Fibroblast of lung (primary cell): ENCODE results near the gene ENPP6. TPM values are rescaled to one million over a fixed set of nuclear protein-coding genes. Genes with fewer than 3 reads are reported as not detected.
"Not testable (repeated sequence)": the region's sequence is repeated elsewhere in the genome, so short reads cannot be mapped to it uniquely, and the experiment has no call there.

Source experiments
- DNase-seq, 2 donors: peaks; one replicate each; pipeline versions ENCODE4 v3.0.0 to v3.0.0-alpha.2; 2010; ENCODE audit warnings: low read depth in 2 of 2
- H2AFZ ChIP-seq: 2 replicates; pipeline ENCODE4 v1.5.1; 2012; ENCODE audit warnings: low read length, control low read depth, inconsistent platforms
- H3K27ac ChIP-seq: 2 replicates; pipeline ENCODE4 v1.5.1; 2011; ENCODE audit warnings: low read length, control low read depth; ENCODE audit not compliant: insufficient read depth
- H3K27me3 ChIP-seq: 2 replicates; pipeline ENCODE4 v1.5.1; 2011; ENCODE audit warnings: mild to moderate bottlenecking, low read length; ENCODE audit not compliant: control insufficient read depth, insufficient read depth
- H3K36me3 ChIP-seq: 2 replicates; pipeline ENCODE4 v1.5.1; 2011; ENCODE audit warnings: low read length; ENCODE audit not compliant: control insufficient read depth, insufficient read depth
- H3K4me1 ChIP-seq: 2 replicates; pipeline ENCODE4 v1.5.1; 2011; ENCODE audit warnings: low read length; ENCODE audit not compliant: control insufficient read depth, insufficient read depth; ENCODE audit errors: extremely low read depth
- H3K4me2 ChIP-seq: 2 replicates; pipeline ENCODE4 v1.5.1; 2011; ENCODE audit warnings: low read length, control low read depth; ENCODE audit not compliant: insufficient read depth; ENCODE audit errors: extremely low read depth
- H3K4me3 ChIP-seq, 4 experiments: fragments of 200-600 bp in 1 of 4; sonication (generic) in 1 of 4; replicated peaks in 1 of 4; 2 replicates each; pipeline ENCODE4 v1.5.1; 2011 to 2016; ENCODE audit warnings: low read length in 4 of 4, low read depth in 3 of 4, mild to moderate bottlenecking in 3 of 4, control low read depth in 2 of 4, inconsistent platforms in 1 of 4, mixed read lengths in 1 of 4; ENCODE audit not compliant: insufficient read depth in 1 of 4; ENCODE audit errors: control extremely low read depth in 1 of 4
- H3K79me2 ChIP-seq: 2 replicates; pipeline ENCODE4 v1.5.1; 2012; ENCODE audit warnings: mild to moderate bottlenecking, low read length, inconsistent platforms; ENCODE audit not compliant: control insufficient read depth, insufficient read depth
- H3K9ac ChIP-seq: 2 replicates; pipeline ENCODE4 v1.5.1; 2011; ENCODE audit warnings: mild to moderate bottlenecking, low read length, control low read depth; ENCODE audit not compliant: insufficient read depth
- H3K9me3 ChIP-seq: 2 replicates; pipeline ENCODE4 v1.5.1; 2012; ENCODE audit warnings: low read depth, low read length; ENCODE audit not compliant: control insufficient read depth, insufficient read depth
- H4K20me1 ChIP-seq: 2 replicates; pipeline ENCODE4 v1.5.1; 2011; ENCODE audit warnings: low read length; ENCODE audit not compliant: control insufficient read depth, insufficient read depth; ENCODE audit errors: extremely low read depth
- CTCF ChIP-seq, 2 donors: IDR thresholded peaks in 1 of 2; conservative IDR thresholded peaks in 1 of 2; 1 replicate in 1 of 2; 2 replicates in 1 of 2; pipeline ENCODE4 v1.5.1; 2011 to 2012; ENCODE audit warnings: low read length in 2 of 2, control low read depth in 1 of 2, inconsistent platforms in 1 of 2, low read depth in 1 of 2, mild to moderate bottlenecking in 1 of 2
- EZH2 ChIP-seq: IDR thresholded peaks from 2 replicates; pipeline ENCODE4 v1.5.1; 2012; ENCODE audit warnings: low read length, control low read depth, mild to moderate bottlenecking; ENCODE audit errors: missing control alignments
- polyA plus RNA-seq, 2 donors: library from polyadenylated mRNA; depleted of rRNA in 1 of 2; stranded (reverse) in 1 of 2; unstranded in 1 of 2; fragments of >200 nt; gene quantifications; 2 replicates each; pipeline ENCODE4 v1.2.1, GENCODE V29; 2011 to 2012; ENCODE audit warnings: missing spikeins in 1 of 2
- total RNA-seq: library from RNA; depleted of rRNA; stranded (reverse); fragments of >200 nt; gene quantifications from 2 replicates; pipeline ENCODE4 v1.2.1, GENCODE V29; 2014

The ENPP6 gene
- total and polyA plus RNA-seq, 2 donors (not counting 1 experiment from before 2014, with no cell fraction given), result 0.17 to 0.33 TPM

GRCh38 chr4:184145596-184145995, 72.1 kb downstream of the ENPP6 start:
- H2AFZ ChIP-seq, result no peak overlapping the region
- H3K4me3 ChIP-seq, result no peak overlapping the region
- H4K20me1 ChIP-seq, result no peaks in the 10 kb centered on the region
- no peaks in the 10 kb centered on the region for H3K9me3 ChIP-seq
- no peak overlapping the region for H3K4me2 ChIP-seq
- no peaks in the 10 kb centered on the region for H3K36me3 ChIP-seq
- H3K9ac ChIP-seq, result no peak overlapping the region
- no peak for DNase-seq
- no peaks in the 10 kb centered on the region for H3K4me1 ChIP-seq
- H3K27ac ChIP-seq, result no peak overlapping the region
- no peaks in the 10 kb centered on the region for H3K27me3 ChIP-seq
- TF ChIP-seq CTCF (conservative IDR thresholded peaks at IDR 0.05 in 1 of 2, IDR thresholded peaks at IDR 0.05 in 1 of 2; ENCODE audit: low read depth in 1 of 2, low read length in 2 of 2) (no peak), EZH2 (no peak)
- H3K79me2 ChIP-seq, result no peaks in the 10 kb centered on the region

- no peak for DNase-seq
- Histone ChIP-seq H3K9ac (no peak overlapping the region), H3K79me2 (no peaks in the 10 kb centered on the region), H3K36me3 (no peaks in the 10 kb centered on the region), H2AFZ (no peak overlapping the region), H4K20me1 (no peaks in the 10 kb centered on the region), H3K9me3 (no peaks in the 10 kb centered on the region), H3K27ac (no peak overlapping the region), H3K4me3 (no peak overlapping the region), H3K4me1 (no peaks in the 10 kb centered on the region), H3K27me3 (no peaks in the 10 kb centered on the region), H3K4me2 (no peak overlapping the region)
- TF ChIP-seq EZH2, result no peak
- TF ChIP-seq CTCF (conservative IDR thresholded peaks at IDR 0.05 in 1 of 2, IDR thresholded peaks at IDR 0.05 in 1 of 2; ENCODE audit: low read depth in 1 of 2, low read length in 2 of 2), result no peak
Observed at GRCh38 chr4:184143770-184144564, 73.7 kb downstream of the ENPP6 start.

- no peak for DNase-seq
- Histone ChIP-seq H3K9ac (no peak overlapping the region), H3K4me2 (no peak overlapping the region), H3K4me1 (no peaks in the 10 kb centered on the region), H3K9me3 (no peaks in the 10 kb centered on the region), H2AFZ (no peak overlapping the region), H4K20me1 (no peaks in the 10 kb centered on the region), H3K36me3 (no peaks in the 10 kb centered on the region), H3K4me3 (no peak overlapping the region), H3K27me3 (no peaks in the 10 kb centered on the region), H3K79me2 (no peaks in the 10 kb centered on the region), H3K27ac (no peak overlapping the region)
- TF ChIP-seq EZH2, result no peak
- TF ChIP-seq CTCF (conservative IDR thresholded peaks at IDR 0.05 in 1 of 2, IDR thresholded peaks at IDR 0.05 in 1 of 2; ENCODE audit: low read depth in 1 of 2, low read length in 2 of 2), result no peak
Observed at GRCh38 chr4:184142121-184143000, 75.3 kb downstream of the ENPP6 start.

GRCh38 chr4:184140901-184141300, 76.8 kb downstream of the ENPP6 start:
- not testable (repeated sequence) for H3K4me3 ChIP-seq, H3K27me3 ChIP-seq, H3K27ac ChIP-seq, H3K4me1 ChIP-seq, H3K79me2 ChIP-seq, H3K36me3 ChIP-seq, H4K20me1 ChIP-seq, H3K9ac ChIP-seq, H3K4me2 ChIP-seq, H3K9me3 ChIP-seq, H2AFZ ChIP-seq, DNase-seq
